Spleen (tissue), 7 donors: Measurements from ENCODE around the gene STK39.

ENCODE experiments used
- CTCF ChIP-seq, 11 experiments: fragments of 200-600 bp in 7 of 11; fragments of 450-650 bp in 4 of 11; sonication (generic) in 4 of 11; IDR thresholded peaks in 8 of 11; conservative IDR thresholded peaks in 3 of 11; 1 replicate in 7 of 11; 2 replicates in 4 of 11; pipeline versions ENCODE4 v1.4.0 to v1.8.0; 2016 to 2021; ENCODE audit warnings: antibody characterized with exemption in 11 of 11, inconsistent platforms in 4 of 11, mild to moderate bottlenecking in 1 of 11
- POLR2A ChIP-seq, 3 donors: fragments of 450-650 bp; IDR thresholded peaks; one replicate each; pipeline ENCODE4 v1.5.1; 2017; ENCODE audit warnings: antibody characterized with exemption in 3 of 3, mild to moderate bottlenecking in 1 of 3
- donor health status: DM: no; HTN: no; CAD: no; lungs with moderate emphysema.
- donor health status: DM: no; HTN: no; CAD: no.
- donor health status: DM: no; HTN: no; CAD: no.

DNA sequence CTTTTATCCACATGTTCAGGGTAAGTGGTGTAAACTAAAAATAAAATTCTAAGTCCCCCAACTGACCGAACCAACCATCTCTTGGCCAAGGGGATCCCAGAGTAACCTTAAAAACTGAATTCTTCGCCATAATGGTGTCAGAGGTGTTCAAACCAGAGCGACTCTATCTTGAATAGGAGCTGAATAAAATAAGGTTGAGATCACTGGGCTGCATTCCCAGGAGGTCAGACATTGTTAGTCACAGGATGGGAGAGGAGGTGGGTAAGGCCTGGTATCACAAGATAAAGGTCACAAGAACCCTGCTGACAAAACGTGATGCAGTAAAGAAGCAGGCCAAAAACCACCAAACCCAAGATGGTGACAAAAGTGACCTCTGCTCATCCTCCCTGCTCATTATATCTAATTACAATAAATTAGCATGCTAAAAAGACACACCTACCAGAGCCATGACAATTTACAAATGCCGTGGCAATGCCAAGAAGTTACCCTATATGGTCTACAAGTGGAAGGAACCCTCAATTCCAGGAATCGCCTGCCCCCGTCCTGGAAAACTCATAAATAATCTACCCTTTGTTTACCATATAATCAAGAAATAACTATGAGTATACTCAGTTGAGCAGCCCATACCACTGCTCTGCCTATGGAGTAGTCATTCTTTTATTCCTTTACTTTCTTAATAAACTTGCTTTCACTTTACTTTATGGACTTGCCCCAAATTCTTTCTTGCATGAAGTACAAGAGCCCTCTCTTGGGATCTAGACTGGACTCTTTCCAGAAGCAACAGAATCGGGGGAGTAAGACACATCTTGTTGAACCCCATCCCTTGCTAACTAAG is 302.4 kb downstream of the STK39 start:
- TF ChIP-seq CTCF (IDR thresholded peaks at IDR 0.05 in 8 of 11, conservative IDR thresholded peaks at IDR 0.05 in 3 of 11) (no peak), POLR2A (IDR thresholded peaks at IDR 0.05) (no peak)
